Progenitor cell of endocrine pancreas (in vitro differentiated cells): Measurements from ENCODE around the gene CIC. TPM values are rescaled to one million over a fixed set of nuclear protein-coding genes. Genes with fewer than 3 reads are reported as not detected.

Experiments
- DNase-seq: peaks from one replicate; pipeline ENCODE4 v3.0.0; 2021; ENCODE audit warnings: low spot score; ENCODE audit not compliant: unreplicated experiment
- H3K27ac Mint-ChIP-seq: 2 replicates; pipeline ENCODE4 v1.8.0; 2021; ENCODE audit warnings: mild to moderate bottlenecking, moderate library complexity, mixed read lengths
- H3K27me3 Mint-ChIP-seq: 2 replicates; pipeline ENCODE4 v1.8.0; 2021; ENCODE audit warnings: mixed read lengths
- H3K36me3 Mint-ChIP-seq: 2 replicates; pipeline ENCODE4 v1.8.0; 2022; ENCODE audit warnings: mixed read lengths; ENCODE audit not compliant: insufficient read depth
- H3K4me1 Mint-ChIP-seq: 2 replicates; pipeline ENCODE4 v1.8.0; 2021; ENCODE audit warnings: low read depth, mixed read lengths
- H3K4me3 Mint-ChIP-seq: 2 replicates; pipeline ENCODE4 v1.8.0; 2021; ENCODE audit warnings: low read depth, mild to moderate bottlenecking, moderate library complexity, mixed read lengths
- H3K9me3 Mint-ChIP-seq: 2 replicates; pipeline ENCODE4 v1.8.0; 2021; ENCODE audit warnings: low read depth, mixed read lengths
- CTCF ChIP-seq: fragments of 200-600 bp; sonication (generic); IDR thresholded peaks from one replicate; pipeline ENCODE4 v1.5.0; 2021; ENCODE audit warnings: antibody characterized with exemption, mild to moderate bottlenecking; ENCODE audit not compliant: unreplicated experiment
- total RNA-seq: library from RNA; stranded (reverse); gene quantifications from 2 replicates; pipeline ENCODE4 v1.2.1, GENCODE V29; 2021

CIC gene
- total RNA-seq, 1 donor from 2014 or later = 86.0 TPM

GRCh38 chr19:42311657-42312056 is 42.6 kb downstream of the CIC start:
- Mint-ChIP-seq H3K27ac (no peak overlapping the region), H3K27me3 (peaks cover 44% of the 10 kb centered on the region), H3K4me3 (no peak overlapping the region), H3K4me1 (peaks cover 3% of the 10 kb centered on the region), H3K9me3 (no peaks in the 10 kb centered on the region), H3K36me3 (no peaks in the 10 kb centered on the region)
- peak; percentile 9 for TF ChIP-seq CTCF
- no peak for DNase-seq

DNA sequence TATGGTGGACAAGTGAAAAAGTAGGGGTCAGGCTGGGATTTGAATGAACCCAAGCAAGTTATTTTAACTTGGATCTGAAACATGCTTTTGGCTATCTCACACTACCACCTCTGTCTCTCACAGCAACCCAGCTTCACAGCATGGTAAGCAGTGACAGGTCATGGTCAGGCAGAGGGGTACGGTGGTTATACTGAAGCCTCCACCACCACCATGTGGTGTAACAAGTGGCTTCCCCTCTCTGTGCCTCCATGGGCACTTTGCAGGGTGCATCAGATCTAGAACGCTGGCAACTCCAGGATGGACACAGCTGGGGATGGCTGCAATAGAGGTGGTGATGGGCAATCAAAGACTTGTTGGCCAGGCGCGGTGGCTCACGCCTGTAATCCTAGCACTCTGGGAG is 43.3 kb downstream of the CIC start:
- peaks cover 3% of the 10 kb centered on the region for H3K4me1 Mint-ChIP-seq
- no peaks in the 10 kb centered on the region for H3K36me3 Mint-ChIP-seq
- H3K27me3 Mint-ChIP-seq = peaks cover 51% of the 10 kb centered on the region
- peak overlapping the region; percentile 68 for H3K4me3 Mint-ChIP-seq
- no peak for DNase-seq
- H3K9me3 Mint-ChIP-seq = no peaks in the 10 kb centered on the region
- H3K27ac Mint-ChIP-seq = no peak overlapping the region
- no peak for TF ChIP-seq CTCF

GRCh38 chr19:42313096-42313839 is 44.2 kb downstream of the CIC start, which contains the start of gene TMEM145:
TMEM145 (plus strand) TSS chr19:42313309; CDS start chr19:42313377, 68 bp downstream.
- DNase-seq = peak; percentile 45
- Mint-ChIP-seq H3K4me1 (peaks cover 3% of the 10 kb centered on the region), H3K4me3 (peak within 1 kb of the TSS; percentile 68), H3K36me3 (no peaks in the 10 kb centered on the region), H3K9me3 (no peaks in the 10 kb centered on the region), H3K27me3 (peaks cover 57% of the 10 kb centered on the region), H3K27ac (no peak within 1 kb of the TSS)
- peak; percentile 34 for TF ChIP-seq CTCF

DNA sequence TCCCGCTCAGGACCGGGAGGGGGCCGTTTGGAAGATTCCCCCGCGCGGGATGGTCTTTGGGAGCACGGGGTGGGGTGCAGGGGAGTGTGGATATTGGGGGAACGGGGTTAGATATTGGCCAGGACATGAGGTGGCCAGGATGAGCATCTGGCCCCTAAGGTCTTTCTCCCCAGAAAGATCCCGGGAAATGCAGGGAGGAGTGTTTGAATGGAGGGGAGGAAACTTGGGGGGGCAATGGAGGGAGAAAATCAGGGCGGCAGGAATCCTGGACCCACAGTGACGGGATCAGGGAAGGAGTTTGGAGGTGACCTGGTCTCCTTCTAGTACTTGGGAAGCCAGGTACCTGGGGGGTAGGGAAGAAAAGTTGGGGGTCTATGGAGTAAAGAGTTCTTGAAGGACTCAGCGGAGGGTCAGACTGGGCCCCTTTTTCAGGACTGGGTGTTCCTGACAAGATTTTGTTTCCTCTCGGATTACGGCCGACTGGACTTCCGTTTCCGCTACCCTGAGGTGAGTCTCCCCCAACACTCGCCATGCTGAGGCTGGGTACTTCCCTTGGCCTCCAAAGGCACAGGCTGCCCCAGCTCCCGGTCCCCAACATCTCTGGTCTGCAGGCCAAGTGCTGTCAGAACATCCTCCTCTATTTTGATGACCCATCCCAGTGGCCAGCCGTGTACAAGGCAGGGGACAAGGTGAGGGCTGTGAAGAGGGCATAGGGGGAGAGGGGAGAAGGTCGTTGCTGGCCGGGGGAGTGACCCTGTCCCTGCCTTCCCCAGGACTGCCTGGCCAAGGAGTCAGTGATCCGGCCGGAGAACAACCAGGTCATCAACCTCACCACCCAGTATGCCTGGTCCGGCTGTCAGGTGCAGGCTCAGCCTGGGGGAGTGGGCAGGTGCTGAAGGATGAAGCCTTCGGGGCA is 45.0 kb downstream of the CIC start:
- peak overlapping the region; percentile 59 for H3K4me3 Mint-ChIP-seq
- TF ChIP-seq CTCF = no peak
- peaks cover 3% of the 10 kb centered on the region for H3K4me1 Mint-ChIP-seq
- no peaks in the 10 kb centered on the region for H3K36me3 Mint-ChIP-seq
- H3K27ac Mint-ChIP-seq = no peak overlapping the region
- no peak for DNase-seq
- peaks cover 57% of the 10 kb centered on the region for H3K27me3 Mint-ChIP-seq
- H3K9me3 Mint-ChIP-seq = no peaks in the 10 kb centered on the region

- no peak overlapping the region for H3K4me3 Mint-ChIP-seq
- no peak for TF ChIP-seq CTCF
- H3K27me3 Mint-ChIP-seq = peaks cover 58% of the 10 kb centered on the region
- no peak overlapping the region for H3K27ac Mint-ChIP-seq
- H3K9me3 Mint-ChIP-seq = no peaks in the 10 kb centered on the region
- peaks cover 3% of the 10 kb centered on the region for H3K4me1 Mint-ChIP-seq
- no peaks in the 10 kb centered on the region for H3K36me3 Mint-ChIP-seq
- DNase-seq = no peak
These were observed 46.0 kb downstream of the CIC start for GRCh38 chr19:42315024-42315423.
